Embryonic facial prominence (tissue), 1 donor: ENCODE data around the gene KCNT1.
A peak's percentile ranks its signal among the peaks of the same experiment; 100 is the strongest.

Source experiments
- DNase-seq: peaks from one replicate; pipeline ENCODE4 v3.0.0-alpha.2; 2016; ENCODE audit errors: extremely low spot score

KCNT1 gene

DNA sequence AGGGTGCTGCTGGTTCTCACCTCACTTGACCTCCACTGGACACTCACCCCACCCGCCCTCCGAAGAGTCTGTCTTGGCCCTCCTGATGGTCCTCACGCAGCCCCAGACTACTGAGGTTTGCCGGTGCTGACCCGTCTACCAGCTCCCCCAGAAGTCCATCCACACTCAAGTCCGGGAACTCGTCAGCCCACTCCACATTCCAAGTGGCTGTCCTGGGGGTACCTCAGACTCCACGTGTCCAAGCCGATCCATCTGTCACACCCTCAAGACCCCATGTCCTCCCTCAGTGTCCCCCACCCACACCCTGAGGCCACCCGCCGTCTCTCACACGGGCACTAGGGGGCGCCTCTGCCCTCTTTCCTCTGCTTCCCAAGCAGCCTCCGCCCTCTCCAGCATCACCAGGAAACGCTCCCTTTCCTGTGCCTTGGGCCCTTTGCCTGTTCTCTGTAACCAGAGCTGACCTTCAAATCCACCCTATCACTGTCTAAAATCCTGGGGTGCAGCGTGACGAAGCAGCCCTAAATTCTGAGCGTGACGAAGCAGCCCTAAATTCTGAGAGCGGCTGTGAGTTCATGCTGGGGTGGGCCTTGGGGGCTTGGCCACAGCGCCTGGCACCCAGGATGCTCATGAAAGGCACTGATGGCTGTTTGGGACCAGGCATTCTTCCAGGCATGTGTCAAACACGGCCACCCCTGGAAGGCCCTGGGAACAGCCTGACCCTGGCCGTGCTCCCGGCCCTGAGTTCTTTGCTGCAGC lies 95.7 kb downstream of the KCNT1 start:
- no peak for DNase-seq

DNA sequence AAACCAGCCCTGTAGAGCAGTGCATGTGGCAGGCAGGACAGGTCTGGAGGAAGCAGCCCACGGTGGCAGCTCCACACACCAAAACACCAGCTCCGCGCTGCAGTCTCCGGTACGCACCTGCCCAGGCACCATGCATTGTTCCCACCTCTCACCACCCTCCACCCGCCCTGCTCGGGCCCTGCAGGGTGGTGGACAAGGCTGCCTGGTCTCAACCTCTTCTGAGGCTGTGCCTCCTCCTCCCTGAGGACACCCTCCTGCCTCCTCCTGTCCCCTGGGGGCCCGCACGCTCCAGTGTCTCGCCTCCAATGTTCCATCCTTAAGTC lies 96.2 kb downstream of the KCNT1 start:
- DNase-seq = no peak

DNA sequence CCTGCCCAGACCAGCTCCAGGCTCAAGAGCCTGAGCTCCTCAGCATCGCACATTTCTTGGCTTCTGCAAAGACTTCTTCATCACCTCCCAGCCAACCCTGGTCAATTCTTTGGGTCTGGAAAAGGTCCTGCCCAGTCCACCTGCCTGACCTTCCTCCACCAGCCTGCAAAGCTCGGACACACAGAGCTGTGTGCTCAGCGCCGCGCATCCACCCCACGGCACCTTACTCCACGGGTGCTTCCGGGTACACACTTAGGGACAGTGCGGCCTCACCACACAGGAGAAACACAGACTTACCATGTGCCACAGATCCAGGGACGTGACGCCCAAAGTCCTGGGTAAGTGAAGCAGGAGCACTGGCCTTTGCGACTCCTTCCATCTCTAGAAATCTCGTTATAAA lies 97.3 kb downstream of the KCNT1 start:
- no peak for DNase-seq

DNA sequence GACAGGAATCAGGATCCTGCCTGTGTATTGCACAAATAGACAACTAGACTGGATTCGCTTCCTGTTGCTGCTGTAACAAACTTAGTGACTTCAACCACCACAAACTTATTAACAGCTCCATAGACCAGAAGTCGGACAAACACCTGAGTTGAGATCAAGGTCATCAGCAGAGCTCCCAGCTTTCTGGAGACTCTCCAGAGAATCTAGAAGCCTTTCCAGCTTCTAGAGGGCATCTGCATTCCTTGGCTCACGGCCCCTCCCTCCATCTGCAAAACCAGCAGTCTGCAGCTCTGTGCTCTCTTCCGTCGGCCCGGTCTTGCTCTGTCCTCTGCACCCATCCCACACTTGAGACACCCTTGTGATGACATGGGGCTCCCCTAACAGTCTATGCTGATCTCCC lies 99.1 kb downstream of the KCNT1 start:
- no peak for DNase-seq

DNA sequence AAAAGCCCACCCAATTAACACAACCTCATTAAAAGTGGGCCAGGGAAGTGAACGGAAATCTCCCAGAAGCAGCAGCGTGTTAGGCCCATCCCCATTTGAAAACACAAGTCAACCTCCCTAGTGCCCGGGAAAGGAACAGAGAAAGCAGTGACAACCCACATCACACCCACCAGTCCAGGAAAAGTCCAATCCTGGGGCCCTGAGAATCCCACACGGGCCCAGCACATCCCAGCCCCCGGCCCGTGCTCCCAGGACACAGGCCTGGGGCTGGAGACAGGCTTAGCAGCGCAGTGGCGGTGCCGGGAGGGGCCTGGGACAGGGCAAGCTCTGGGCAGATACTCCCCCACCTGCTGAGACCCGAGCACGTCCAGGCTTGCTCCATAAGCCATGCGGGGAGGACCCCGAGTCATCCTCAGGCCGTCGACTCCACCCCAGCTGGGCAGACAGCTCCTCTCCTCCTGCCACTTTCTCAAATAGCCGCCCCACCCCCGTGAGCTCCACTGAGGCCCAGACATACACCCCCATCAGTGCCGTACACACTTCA lies 101.0 kb downstream of the KCNT1 start:
- no peak for DNase-seq

DNA sequence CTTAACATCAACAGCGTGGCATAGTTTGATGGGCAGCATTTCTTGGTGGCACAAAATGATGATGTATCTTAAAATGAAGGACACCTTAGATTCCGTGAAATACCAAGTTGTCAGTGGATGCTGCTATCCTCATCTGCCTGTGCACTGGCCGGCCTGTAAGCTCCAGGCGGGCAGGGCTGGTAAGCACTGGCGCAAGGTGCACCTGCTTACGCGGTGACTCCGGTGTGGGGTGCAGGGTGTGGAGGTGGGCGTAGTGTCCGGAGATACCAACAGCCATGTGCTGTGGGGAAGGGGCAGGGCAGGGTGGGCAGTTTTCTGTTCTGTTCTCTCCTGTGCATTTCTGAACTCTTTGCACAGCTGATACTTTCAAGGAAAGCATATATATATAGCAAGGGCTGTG lies 101.5 kb downstream of the KCNT1 start:
- DNase-seq = no peak

DNA sequence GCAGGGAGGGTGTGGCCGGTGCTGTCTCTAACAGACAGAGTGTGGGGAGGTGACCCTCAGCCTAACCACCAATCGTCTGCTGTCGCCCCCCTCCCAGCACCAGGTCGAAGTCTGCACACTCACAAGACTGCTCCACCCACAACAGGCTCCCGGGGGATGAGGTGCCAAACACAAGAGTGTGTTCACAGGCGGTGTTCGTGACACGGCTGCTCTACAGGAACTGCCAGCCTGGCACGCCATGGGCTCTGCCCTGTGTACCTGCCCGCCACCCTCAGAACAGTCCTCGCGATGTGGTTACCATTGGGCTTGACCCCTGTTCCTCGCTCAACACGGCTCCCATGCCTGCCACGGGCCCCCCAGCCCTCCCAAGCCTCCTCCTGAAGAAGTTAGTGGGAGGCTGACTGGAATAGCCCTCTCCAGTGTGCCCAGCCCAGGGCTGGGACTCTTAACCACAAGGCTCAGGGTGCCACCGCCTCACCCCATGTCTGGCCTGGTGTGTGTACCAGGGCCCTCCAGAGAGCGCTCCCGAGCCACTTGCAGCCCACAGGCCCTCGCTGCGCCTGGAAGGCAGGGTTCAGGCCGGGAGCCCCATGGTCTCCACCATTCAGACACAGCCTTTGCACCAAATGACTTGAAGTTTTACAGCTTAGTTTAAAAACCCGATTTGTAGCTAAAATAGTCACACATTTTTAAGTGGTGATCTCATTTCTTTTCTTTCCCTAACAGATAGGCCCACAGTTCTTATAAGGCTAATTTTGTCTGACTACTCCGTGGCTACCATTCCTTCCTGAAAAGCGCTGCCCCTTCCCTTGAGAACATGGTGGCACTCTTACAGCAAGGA lies 102.8 kb downstream of the KCNT1 start:
- DNase-seq = no peak

DNA sequence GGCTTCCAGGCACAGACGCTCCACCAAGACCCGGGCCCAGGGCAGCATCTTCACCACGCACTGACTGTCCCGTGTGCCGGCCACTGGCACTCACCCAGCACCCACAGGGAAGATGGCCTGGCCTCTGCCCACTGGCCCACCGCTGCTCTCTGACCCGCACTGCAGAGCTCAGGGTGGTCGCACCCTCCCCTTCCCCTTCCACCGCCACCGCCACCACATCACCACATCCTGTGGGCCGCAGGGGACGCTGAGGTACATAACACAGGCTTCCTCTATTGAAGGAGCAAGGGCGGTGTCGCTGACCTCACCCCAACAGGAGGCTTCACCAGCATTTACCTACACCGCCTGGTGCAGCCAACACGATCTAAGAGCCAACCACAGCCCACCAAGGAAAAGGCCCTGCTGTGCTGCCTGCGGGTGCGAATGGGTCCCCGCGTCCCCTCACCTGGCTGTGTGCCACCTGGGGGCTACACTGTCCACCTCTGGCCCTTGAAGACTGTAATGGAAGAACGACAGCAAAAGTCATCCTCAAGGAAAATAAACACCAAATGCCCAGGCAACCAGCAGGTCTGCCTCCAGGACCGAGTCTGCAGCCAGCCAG lies 103.5 kb downstream of the KCNT1 start:
- DNase-seq = no peak

DNA sequence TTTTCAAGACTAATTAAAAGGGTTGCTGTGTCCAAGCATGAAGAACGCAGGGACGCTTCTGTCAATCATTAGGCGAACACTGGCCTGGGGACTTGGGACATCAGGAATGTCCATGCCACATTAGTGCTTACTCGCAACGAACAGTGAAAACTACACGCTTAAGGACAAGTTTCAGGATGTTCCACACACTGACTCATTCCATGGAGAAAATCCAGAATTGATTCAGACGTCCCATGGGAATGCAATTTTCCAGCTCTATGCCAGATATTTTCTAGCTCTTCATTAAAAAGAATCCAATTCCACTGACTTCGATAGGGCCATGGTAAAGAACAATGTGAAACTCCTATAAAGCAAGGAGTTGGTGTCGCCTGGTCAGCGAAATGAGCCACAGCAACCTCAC lies 107.2 kb downstream of the KCNT1 start:
- no peak for DNase-seq

DNA sequence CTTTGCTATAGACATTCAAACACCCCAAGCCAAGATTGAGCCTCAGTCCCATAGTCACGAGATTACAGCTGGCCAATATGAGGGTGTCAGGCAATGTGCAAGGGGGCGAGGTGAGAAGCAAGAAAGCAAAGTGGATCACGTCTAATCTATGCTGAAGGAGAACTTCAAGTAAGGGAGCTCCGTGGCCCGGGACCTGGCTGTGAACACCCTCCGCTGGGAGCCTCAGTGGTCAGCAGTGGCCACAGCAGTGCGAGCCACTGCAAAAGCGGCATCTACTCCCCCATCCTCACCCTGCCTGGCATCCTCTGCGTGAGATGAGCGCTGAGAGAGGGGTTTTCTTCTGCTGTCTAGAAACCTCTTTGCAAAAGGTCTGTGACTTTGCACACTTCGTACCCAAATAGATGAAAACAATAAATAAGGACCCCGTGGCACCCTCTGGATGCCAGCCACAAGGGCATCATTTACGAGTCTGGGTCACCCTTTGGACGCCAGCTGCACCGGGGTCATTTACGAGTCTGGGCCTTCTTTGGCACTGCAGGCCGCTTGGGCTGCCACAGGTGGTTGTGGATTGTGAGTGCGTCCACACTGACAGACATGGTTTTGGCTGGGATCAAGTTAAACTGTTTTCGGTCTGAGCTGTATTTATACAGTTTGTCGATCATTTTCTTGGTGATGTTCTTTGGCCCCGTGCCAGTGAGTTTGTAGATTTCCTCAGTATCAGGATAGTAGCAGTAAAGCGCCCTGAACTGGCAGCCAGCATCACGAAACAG lies 109.0 kb downstream of the KCNT1 start:
- no peak for DNase-seq

DNA sequence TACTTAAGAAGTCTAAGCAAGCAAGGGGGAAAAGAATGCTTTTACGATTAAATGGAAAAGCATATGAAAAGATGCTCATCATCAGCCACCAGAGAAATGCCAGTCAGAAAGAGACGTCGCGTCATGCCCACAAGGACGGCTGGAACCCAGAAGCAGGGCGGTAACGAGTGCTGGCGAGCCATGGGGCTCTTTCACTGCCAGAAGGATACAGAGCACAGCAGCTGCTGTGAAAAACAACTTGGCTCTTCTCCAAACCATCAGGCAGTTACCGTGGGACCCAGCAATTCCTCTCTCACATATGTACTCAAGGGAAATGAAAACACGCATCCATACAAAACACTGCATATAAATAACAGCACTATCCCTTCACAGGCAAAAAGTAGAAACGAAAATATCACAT lies 109.8 kb downstream of the KCNT1 start:
- peak; percentile 26 for DNase-seq

DNA sequence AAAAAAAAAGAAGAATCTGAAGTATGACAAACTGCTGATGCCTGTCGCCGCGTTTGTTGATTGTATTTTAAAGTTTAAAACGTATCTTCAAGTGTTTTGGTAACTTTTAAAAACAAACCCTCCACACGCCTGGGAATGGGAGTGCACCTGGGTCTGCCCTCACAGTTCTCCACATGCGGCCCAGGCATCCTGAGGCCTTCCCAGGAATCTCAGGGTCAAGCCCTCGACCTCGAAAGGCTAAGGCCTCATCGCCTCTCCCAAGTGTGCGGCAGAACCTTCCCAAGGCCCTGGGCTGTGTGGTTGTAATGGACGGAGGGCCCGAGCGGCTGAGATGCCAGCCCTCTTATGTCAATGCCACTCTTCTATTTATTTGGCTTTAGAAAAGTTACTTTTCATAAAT lies 111.0 kb downstream of the KCNT1 start:
- DNase-seq = no peak

DNA sequence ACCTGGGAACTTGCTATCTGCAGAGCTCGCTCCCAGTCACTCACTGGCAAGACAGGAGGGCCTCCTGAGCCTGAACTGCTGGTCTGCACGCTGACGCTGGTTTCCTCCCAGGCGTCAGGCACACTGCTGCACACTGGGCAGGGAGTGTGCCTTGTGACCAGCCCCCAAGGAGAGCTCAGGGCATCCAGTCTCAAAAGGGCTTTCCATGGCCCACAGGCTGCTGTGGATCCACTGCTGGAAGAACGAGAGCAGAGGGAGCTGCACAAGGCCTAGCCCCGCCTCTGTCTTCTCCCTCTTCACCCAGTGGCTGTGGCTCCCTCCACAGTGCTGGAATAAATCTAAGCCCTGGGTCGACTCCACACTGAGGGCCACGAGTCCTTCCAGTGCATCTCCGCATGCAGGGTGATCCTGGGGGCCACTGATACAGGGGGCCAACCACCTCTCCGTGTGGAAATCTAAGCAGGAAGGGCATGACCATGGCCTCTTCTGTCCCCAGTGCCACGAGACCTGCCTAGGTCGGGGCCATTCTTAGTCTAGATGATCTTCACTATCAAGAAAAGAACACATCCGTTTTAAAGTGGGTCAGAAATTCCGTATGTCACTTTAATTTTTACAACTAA lies 111.8 kb downstream of the KCNT1 start:
- DNase-seq = no peak

DNA sequence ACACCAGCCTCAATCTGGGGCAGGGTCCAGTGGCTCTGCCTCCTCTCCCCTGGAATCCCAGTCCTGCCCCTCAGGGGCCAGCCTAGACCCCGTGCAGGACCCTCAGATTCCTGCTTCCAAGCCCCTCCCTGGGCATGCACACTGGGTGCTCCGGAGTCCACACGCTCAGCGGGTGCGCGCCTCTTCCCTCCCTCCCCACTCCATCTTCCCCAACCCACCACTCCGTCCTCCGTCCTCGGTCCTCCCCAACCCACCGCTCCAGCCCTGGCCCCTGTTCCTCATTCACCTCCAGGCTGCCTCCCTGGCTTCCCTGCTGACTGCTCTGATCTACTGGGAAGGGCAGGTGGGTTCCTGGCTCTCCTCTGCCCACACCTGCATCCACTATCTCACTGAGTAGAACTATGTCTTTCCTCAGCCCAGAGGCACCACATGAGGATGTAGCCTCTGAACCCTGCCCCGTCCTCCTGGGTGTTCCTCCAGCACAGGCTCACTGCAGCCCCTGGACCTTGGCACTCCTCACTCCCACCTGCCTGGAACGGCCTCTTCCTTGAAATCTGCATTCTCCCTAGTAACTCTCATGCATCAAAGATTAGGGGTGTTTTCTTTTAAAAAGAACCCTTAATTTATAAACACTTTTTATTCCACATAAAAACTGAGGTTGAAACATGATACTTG lies 112.6 kb downstream of the KCNT1 start:
- no peak for DNase-seq

DNA sequence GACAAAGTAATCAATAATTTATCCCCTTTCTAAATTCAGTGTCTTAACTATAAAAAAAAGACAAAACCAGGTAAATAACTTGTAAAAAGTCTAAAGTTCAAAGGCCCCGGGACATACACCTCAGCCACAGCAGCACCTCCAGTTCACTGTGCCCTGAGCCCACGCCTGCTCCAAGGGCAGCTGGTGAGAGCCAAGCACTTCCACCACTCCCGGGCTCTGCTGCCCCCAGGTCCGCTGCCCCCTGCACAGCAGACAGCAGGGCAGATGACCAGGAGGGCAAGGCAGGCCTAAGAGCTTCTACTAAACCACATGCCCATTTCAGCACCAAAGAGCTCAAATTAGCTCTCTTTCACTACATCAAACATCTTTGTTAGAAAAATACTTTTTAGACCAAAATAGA lies 113.4 kb downstream of the KCNT1 start:
- DNase-seq = no peak

DNA sequence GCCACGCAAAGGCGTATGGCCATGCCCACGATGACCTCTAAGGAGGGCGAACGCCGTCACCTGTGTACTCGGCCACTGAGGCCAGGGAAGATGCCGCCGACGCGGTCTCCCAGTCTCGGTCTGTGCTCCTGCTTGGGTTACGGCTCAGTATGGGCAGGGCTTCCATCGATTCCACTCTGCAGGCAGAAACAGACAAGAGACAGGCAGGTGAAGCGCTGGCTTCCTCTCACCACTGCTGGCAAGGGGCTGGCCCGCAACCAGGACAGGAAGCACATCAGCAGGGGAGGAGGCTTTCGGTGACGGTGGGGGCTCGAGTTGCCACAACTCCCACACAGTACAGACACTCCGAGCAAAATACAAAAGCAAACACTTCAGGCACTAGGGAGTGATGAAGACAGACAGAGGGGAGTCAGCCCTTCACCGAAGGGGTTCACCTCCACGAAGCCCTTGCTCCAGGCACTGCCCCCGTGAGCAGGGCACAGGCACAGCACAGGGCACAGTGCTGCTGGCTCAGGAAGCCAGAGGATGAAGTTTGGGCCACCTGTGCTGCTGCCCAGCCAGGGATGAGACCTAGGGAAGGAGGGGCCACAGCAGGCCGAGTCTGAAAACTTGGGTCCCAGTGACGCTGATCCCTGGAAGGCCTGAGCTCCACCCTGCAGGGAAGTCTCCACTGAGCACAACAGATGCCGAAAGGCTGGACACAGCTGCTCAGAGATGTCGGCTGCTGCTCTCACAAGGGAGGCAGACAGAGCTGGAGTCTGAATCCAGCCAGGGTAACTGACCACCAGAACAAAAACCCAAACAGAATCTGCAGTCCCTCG lies 114.1 kb downstream of the KCNT1 start:
- DNase-seq = no peak

DNA sequence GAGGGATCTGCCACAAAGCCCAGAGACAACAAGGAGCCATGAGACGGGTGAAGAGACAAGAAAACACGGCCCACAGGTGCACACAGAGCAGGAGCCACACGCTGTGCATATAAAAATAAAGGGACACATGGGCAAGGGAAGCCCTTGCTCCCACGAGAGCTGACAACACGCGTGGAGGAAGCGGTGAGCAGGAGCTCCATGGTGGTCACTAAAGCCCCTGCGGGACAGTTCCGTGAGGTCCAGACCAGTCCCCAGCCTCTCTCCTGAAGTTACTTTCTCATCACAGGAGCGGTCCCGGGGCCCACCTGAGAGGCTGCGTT lies 114.6 kb downstream of the KCNT1 start:
- DNase-seq = no peak

DNA sequence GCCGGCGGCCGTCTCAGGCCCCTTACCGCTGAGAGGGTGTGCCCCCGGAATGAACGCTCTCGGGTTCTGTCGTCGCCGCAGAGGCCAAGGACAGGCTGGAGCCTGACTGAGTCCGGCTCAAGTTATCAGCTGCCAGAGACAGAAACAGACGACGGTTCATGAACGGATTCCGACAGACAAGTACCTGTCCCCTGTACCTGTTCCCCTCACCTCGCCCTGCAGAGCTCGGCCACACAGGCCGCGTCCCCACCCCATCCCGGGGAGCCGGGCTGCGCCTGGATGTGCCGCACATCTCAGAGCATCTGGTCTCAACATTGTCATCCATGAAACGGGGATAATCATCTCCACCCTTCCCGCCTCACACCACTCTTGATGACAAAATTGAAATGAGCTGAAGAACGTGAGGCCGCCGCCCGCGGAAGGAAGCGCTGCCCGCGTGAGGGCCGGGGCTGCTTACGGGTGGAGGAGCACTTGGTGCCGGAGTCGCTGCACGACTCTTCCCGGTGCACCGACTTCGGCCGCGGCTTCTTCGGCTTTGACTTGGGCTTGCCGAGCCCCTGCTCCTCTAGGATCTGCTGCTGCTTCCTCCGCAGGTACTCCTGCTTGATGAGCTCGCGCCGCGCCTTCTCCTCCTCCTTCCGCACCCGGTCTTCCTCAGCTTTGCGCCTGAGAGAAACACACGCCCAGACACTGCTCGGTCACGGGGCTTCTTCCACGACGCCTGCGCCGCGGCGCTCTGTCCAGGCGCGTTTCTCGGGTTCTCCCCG lies 116.1 kb downstream of the KCNT1 start:
- DNase-seq = no peak

DNA sequence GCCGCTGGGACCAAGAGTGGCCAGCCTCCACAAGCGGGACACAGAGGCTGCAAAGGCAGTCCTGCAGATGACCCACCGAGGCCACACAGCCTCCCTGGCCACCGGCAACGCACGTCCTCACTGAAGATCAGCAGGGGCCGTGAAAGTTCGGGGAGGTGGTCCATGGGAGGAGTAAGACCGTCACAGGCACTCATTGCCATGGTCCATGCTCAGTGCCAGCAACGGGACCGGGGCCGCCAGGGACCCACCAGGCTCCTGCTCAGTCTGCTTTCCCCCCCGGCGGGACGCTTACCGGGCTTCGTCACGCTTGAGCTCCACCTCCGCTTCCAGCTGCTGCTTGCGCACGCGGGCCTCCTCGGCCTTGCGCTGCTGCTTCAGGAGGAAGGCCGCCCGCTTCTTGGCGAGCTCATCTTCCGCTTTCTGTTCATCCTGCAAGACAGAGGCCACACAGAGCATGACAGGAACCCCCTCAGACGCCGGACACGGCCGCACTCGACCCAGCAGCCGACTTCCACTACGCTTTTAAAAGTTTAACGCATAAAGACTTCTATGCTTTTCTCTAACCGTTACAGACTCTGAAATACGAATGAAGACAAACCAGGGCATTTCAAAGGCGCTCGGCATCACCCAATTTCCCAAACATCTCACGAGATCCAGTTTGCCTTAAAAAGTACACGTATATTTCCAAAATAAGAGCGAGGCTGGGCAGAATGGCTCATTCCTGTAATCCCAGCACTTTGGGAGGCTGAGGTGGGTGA lies 116.9 kb downstream of the KCNT1 start:
- DNase-seq = no peak
